Upper lobe of right lung (tissue), 1 donor: Measurements from ENCODE around the gene NCOA7. TPM values are rescaled to one million over a fixed set of nuclear protein-coding genes. Genes with fewer than 3 reads are reported as not detected.

Experiments used
- ATAC-seq: fragments of 200-7000 bp; cut with Tn5 transposase; one replicate; pipeline ENCODE4 v1.9.1; 2020; ENCODE audit warnings: mild to moderate bottlenecking, moderate library complexity
- DNase-seq: peaks from one replicate; pipeline ENCODE4 v3.0.0-alpha.2; 2020
- H3K27ac ChIP-seq: fragments of 200-600 bp; one replicate; pipeline ENCODE4 v1.8.0; 2022
- H3K27me3 ChIP-seq: fragments of 200-600 bp; one replicate; pipeline ENCODE4 v1.8.0; 2022; ENCODE audit warnings: mild to moderate bottlenecking
- H3K36me3 ChIP-seq: fragments of 200-600 bp; one replicate; pipeline ENCODE4 v1.8.0; 2022
- H3K4me1 ChIP-seq: fragments of 200-600 bp; one replicate; pipeline ENCODE4 v1.8.0; 2022
- H3K4me3 ChIP-seq: fragments of 200-600 bp; one replicate; pipeline ENCODE4 v1.8.0; 2022; ENCODE audit warnings: mild to moderate bottlenecking
- H3K9me3 ChIP-seq: fragments of 200-600 bp; one replicate; pipeline ENCODE4 v1.8.0; 2022
- intact Hi-C: fragments of 100-400 bp; cut with DNase I; formaldehyde crosslinking; loops from one replicate; pipeline ENCODE4 v1.11.0; 2022
- total RNA-seq: library from RNA; stranded (reverse); fragmentation: NEBNext Ultra II Directional; extraction: Animal tissue kit (Norgen Biotek cat#: 25700); gene quantifications from one replicate; pipeline ENCODE4 v1.2.1, GENCODE V29; 2021
- TF ChIP-seq, protein P1 (sequence below): fragments of 200-600 bp; IDR thresholded peaks from one replicate; pipeline ENCODE4 v1.8.0; 2022; ENCODE audit warnings: antibody characterized with exemption
- donor health status: DM: no; HTN: yes; CAD: no; lungs with severe emphysema.

NCOA7 gene
- total RNA-seq, 1 donor from 2014 or later, result 80.8 TPM

DNA sequence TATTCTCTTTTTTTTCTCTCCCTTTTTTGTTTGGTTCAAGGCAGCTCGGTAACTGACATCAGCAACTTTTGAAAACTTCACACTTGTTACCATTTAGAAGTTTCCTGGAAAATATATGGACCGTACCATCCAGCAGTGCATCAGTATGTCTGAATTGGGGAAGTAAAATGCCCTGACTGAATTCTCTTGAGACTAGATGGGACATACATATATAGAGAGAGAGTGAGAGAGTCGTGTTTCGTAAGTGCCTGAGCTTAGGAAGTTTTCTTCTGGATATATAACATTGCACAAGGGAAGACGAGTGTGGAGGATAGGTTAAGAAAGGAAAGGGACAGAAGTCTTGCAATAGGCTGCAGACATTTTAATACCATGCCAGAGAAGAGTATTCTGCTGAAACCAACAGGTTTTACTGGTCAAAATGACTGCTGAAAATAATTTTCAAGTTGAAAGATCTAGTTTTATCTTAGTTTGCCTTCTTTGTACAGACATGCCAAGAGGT, 30.8 kb upstream of the NCOA7 start:
- intact Hi-C loops, result no loop called here

DNA sequence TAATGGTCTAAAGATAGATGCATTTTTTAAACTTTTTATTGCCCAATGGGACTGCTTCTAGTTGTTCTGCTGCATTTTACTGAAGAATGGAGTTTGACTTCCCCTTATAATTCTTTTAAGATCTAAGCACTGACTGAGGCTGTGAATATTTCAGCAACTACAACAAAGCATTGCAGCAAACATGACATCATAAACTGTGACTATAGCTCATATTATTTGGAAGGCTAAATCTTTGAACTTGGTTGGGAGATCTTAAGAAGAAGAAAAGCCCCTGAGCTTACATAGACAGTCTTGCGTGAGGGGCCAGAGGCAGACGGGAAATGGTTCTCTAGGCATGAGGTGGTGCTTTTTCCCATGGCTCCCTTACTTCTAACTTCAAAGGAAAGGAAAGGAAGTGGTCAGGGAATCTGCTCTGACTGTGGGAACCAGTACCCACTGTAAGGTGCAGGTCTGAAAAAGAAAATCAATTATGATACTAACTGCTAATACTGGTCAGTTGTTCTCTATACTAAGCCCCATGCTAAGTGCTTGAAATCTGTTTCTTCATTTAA, 26.6 kb upstream of the NCOA7 start:
- ATAC-seq (no peak), DNase-seq (no peak)
- intact Hi-C loops, result no loop called here
- no peak overlapping the region for H3K4me3 ChIP-seq
- TF ChIP-seq, protein P1, sequence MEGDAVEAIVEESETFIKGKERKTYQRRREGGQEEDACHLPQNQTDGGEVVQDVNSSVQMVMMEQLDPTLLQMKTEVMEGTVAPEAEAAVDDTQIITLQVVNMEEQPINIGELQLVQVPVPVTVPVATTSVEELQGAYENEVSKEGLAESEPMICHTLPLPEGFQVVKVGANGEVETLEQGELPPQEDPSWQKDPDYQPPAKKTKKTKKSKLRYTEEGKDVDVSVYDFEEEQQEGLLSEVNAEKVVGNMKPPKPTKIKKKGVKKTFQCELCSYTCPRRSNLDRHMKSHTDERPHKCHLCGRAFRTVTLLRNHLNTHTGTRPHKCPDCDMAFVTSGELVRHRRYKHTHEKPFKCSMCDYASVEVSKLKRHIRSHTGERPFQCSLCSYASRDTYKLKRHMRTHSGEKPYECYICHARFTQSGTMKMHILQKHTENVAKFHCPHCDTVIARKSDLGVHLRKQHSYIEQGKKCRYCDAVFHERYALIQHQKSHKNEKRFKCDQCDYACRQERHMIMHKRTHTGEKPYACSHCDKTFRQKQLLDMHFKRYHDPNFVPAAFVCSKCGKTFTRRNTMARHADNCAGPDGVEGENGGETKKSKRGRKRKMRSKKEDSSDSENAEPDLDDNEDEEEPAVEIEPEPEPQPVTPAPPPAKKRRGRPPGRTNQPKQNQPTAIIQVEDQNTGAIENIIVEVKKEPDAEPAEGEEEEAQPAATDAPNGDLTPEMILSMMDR, result no peak
- no peaks in the 10 kb centered on the region for H3K9me3 ChIP-seq
- no peak overlapping the region for H3K27ac ChIP-seq
- no peaks in the 10 kb centered on the region for H3K4me1 ChIP-seq
- H3K36me3 ChIP-seq, result no peaks in the 10 kb centered on the region
- peaks cover 17% of the 10 kb centered on the region for H3K27me3 ChIP-seq

More for the DNA sequence above, 30.8 kb upstream of the NCOA7 start:
- ATAC-seq (no peak), DNase-seq (no peak)
- H3K27me3 ChIP-seq, result peaks cover 20% of the 10 kb centered on the region
- H3K9me3 ChIP-seq, result no peaks in the 10 kb centered on the region
- H3K27ac ChIP-seq, result no peak overlapping the region
- H3K4me3 ChIP-seq, result no peak overlapping the region
- H3K4me1 ChIP-seq, result no peaks in the 10 kb centered on the region
- TF ChIP-seq, protein P1, result no peak
- H3K36me3 ChIP-seq, result no peaks in the 10 kb centered on the region

DNA sequence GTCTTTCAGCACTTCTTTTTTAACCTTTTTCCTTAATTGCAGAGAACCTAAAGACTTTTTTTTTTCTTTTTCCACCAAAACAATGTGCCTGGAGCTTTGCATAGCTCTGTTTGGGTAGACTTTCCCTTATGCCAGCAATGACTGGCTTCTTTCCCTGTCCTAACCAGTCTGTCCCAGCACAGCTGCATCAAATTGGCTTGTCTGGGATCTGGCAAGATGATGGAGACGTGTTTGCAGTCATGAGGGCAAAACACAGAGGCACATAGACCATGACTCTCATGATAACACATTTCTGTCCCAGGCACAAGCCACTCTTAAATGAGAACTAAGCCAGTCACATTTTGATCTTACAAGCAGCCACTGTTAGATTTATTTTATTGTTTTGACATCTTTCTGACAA, 24.8 kb upstream of the NCOA7 start:
- Histone ChIP-seq H3K27ac (no peak overlapping the region), H3K4me1 (no peaks in the 10 kb centered on the region), H3K36me3 (no peaks in the 10 kb centered on the region), H3K9me3 (no peaks in the 10 kb centered on the region), H3K4me3 (no peak overlapping the region), H3K27me3 (peaks cover 13% of the 10 kb centered on the region)
- TF ChIP-seq, protein P1, result no peak
- intact Hi-C loops, result loop anchor here (5.0 kb wide), 1 partner anchor 454 kb away; no protein-coding TSS in a partner anchor
- no peak for DNase-seq
- no peak for ATAC-seq

DNA sequence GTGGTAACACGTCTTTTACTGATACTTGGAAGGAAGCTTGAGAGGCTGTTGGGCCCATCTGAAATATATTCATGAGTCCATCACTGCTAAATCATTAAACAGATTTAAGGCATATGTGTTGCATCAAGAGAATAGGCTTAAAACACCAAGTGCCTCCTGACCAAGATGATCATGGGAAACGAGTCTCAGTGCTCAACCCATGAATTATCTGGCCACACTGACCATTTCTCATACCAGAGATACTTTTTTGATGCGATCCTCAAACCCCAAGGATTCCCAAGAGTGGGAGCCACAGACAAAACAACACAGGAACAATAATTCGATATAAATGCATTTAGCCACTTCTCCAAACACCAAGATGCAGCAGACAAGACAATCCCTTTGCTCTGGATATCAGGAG, 24.1 kb upstream of the NCOA7 start:
- H3K27ac ChIP-seq, result no peak overlapping the region
- intact Hi-C loops, result loop anchor here (5.0 kb wide), 1 partner anchor 454 kb away; no protein-coding TSS in a partner anchor
- H3K27me3 ChIP-seq, result peaks cover 13% of the 10 kb centered on the region
- ATAC-seq (no peak), DNase-seq (no peak)
- TF ChIP-seq, protein P1, result no peak
- H3K9me3 ChIP-seq, result no peaks in the 10 kb centered on the region
- no peaks in the 10 kb centered on the region for H3K4me1 ChIP-seq
- H3K36me3 ChIP-seq, result no peaks in the 10 kb centered on the region
- no peak overlapping the region for H3K4me3 ChIP-seq

DNA sequence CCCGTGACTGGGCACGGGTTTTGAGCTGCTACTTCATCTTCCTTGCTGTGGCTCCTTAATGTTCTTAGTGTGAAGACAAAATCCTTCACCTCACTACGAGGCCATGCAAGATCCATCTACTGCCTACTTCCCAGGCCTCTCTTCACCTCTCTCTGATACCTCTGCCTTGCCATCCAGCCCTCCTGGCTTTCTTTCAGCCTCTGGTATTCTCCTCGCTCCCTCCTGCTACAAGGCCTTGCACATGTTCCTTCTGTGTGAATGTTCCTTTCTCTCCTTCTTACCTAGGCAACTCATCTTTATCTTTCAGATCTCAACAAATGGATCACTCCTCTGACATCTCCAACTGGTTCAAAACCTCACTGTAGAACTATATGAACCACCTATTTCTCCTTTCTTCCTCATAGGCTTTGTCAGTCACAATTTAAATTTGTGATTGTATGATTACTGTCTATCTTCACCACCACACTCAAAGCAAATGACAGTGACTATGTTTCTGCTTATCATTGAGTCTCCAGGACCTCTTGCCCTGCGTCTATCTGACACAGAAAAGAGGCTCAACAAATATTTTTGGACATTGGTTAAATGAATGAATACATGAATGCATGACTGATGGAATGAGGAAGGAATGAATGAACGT, 21.5 kb upstream of the NCOA7 start:
- Histone ChIP-seq H3K4me1 (no peaks in the 10 kb centered on the region), H3K27me3 (peaks cover 8% of the 10 kb centered on the region), H3K36me3 (no peaks in the 10 kb centered on the region), H3K4me3 (no peak overlapping the region), H3K27ac (no peak overlapping the region), H3K9me3 (no peaks in the 10 kb centered on the region)
- TF ChIP-seq, protein P1, result no peak
- intact Hi-C loops, result loop anchor here (5.0 kb wide), 1 partner anchor 457 kb away; no protein-coding TSS in a partner anchor
- ATAC-seq, result no peak
- DNase-seq, result no peak
